ENCODE results near the gene ZDHHC11. TPM values are rescaled to one million over a fixed set of nuclear protein-coding genes. Genes with fewer than 3 reads are reported as not detected.
"Not testable (repeated sequence)": the region's sequence is repeated elsewhere in the genome, so short reads cannot be mapped to it uniquely, and the experiment has no call there.

The ZDHHC11 gene
- total RNA-seq, 4 donors from 2014 or later: 0.54 to 5.3 (median 2.8) TPM

DNA sequence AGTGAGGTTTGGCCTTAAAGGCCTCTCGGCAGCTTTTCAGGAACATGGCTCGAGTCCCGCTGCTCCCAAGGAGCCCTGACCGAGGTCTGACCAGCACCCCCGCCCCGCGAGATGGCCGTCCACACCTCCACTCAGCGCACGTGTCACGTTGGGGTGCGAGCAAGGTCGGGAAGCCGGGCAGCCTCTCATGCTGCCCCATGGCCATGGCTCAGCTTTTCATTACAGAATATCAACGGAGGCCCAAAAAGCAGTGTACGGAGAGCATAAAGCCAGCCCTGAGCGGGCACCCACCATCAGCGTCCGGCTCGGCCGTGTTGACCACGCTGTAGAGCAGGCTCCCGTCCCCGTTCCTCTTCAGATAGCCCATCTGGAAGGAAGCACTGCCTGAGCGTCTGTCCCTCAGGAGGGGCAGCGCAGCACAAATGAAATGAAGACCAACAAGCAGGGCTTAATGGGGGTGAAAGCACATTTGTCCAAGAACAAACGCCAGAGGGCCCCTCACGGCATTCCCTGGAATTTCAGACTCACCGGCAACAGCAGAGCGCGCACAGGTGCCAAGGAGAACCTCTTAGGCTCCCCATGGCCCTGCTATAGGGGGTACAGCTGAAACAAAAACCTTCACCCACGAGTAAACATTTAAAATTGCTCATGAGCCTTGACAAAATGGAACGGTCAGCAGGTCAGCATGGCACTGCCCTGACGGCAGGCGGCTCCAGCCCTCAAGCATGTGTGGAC lies 30.2 kb upstream of the ZDHHC11 start:
- Histone ChIP-seq H3K9me3 (no peaks in the 10 kb centered on the region), H3K4me3 (replicated peaks in 1 of 3) (no peak overlapping the region), H3K27ac (no peak overlapping the region), H3K36me3 (peaks cover 55 to 61% of the 10 kb centered on the region in 2 donors), H3K4me1 (no peaks in the 10 kb centered on the region), H3K27me3 (no peaks in the 10 kb centered on the region)
- no peak for TF ChIP-seq CTCF (IDR thresholded peaks at IDR 0.05)
- TF ChIP-seq POLR2A (IDR thresholded peaks at IDR 0.05): no peak
- intact Hi-C loops (cut with DNase I): no loop called here
- 95% methylated on average over 24 to 34 of the region's 35 CpGs for WGBS, 2 donors
- no peak for DNase-seq

- H3K27me3 ChIP-seq; H3K27ac ChIP-seq; intact Hi-C loops (cut with DNase I); DNase-seq; H3K4me3 ChIP-seq (replicated peaks in 1 of 3); H3K4me1 ChIP-seq; H3K9me3 ChIP-seq: not testable (repeated sequence)
- WGBS, 2 donors: no CpG with 5 or more reads among the region's 8 CpGs
- peaks cover 48 to 51% of the 10 kb centered on the region in 2 donors for H3K36me3 ChIP-seq
Observed at GRCh38 chr5:878677-879076, 27.9 kb upstream of the ZDHHC11 start.

- H3K36me3 ChIP-seq: peaks cover 46 to 48% of the 10 kb centered on the region in 2 donors
- 95 to 97% methylated on average over 15 of the region's 15 CpGs for WGBS, 2 donors
- intact Hi-C loops (cut with DNase I): no loop called here
- H3K27me3 ChIP-seq: no peaks in the 10 kb centered on the region
- H3K27ac ChIP-seq: no peak overlapping the region
- H3K4me3 ChIP-seq (replicated peaks in 1 of 3): no peak overlapping the region
- H3K4me1 ChIP-seq: no peaks in the 10 kb centered on the region
- TF ChIP-seq POLR2A (IDR thresholded peaks at IDR 0.05) (no peak), CTCF (IDR thresholded peaks at IDR 0.05) (no peak)
- H3K9me3 ChIP-seq: no peaks in the 10 kb centered on the region
- DNase-seq: no peak
Observed at GRCh38 chr5:878125-878524, 27.3 kb upstream of the ZDHHC11 start.

- no peak overlapping the region for H3K27ac ChIP-seq
- WGBS, 2 donors: 94 to 95% methylated on average over 26 to 27 of the region's 28 CpGs
- no peaks in the 10 kb centered on the region for H3K4me1 ChIP-seq
- H3K36me3 ChIP-seq: peaks cover 41 to 42% of the 10 kb centered on the region in 2 donors
- no peaks in the 10 kb centered on the region for H3K9me3 ChIP-seq
- H3K27me3 ChIP-seq: no peaks in the 10 kb centered on the region
- no peak overlapping the region for H3K4me3 ChIP-seq (replicated peaks in 1 of 3)
- TF ChIP-seq POLR2A (IDR thresholded peaks at IDR 0.05) (no peak), CTCF (IDR thresholded peaks at IDR 0.05) (no peak)
- intact Hi-C loops (cut with DNase I): no loop called here
- DNase-seq: no peak
Observed at GRCh38 chr5:876398-877365, 25.9 kb upstream of the ZDHHC11 start.

GRCh38 chr5:875931-876330 lies 25.1 kb upstream of the ZDHHC11 start:
- Histone ChIP-seq H3K4me1 (no peaks in the 10 kb centered on the region), H3K27me3 (no peaks in the 10 kb centered on the region), H3K9me3 (no peaks in the 10 kb centered on the region), H3K4me3 (replicated peaks in 1 of 3) (no peak overlapping the region), H3K36me3 (peaks cover 41 to 42% of the 10 kb centered on the region in 2 donors), H3K27ac (no peak overlapping the region)
- 93 to 95% methylated on average over 24 of the region's 24 CpGs for WGBS, 2 donors
- intact Hi-C loops (cut with DNase I): no loop called here
- DNase-seq: no peak
- TF ChIP-seq CTCF (IDR thresholded peaks at IDR 0.05): no peak
- no peak for TF ChIP-seq POLR2A (IDR thresholded peaks at IDR 0.05)
